22Rv1 (cell line): ENCODE measurements around the gene ARHGAP6.

Experiments
- H3K27ac ChIP-seq: fragments of 450-650 bp; 2 replicates; pipeline ENCODE4 v1.5.1; 2017
- ZFX ChIP-seq: fragments of 450-650 bp; IDR thresholded peaks from 2 replicates; pipeline ENCODE4 v1.6.1; 2017; ENCODE audit warnings: antibody characterized with exemption, borderline replicate concordance
- TF ChIP-seq, protein P1 (sequence below): fragments of 450-650 bp; IDR thresholded peaks from 2 replicates; pipeline ENCODE4 v1.5.1; 2017; ENCODE audit warnings: mild to moderate bottlenecking

The ARHGAP6 gene

GRCh38 chrX:11470250-11470974 is 195.3 kb downstream of the ARHGAP6 start:
- H3K27ac ChIP-seq = peak overlapping the region; percentile 84
- TF ChIP-seq, protein P1, sequence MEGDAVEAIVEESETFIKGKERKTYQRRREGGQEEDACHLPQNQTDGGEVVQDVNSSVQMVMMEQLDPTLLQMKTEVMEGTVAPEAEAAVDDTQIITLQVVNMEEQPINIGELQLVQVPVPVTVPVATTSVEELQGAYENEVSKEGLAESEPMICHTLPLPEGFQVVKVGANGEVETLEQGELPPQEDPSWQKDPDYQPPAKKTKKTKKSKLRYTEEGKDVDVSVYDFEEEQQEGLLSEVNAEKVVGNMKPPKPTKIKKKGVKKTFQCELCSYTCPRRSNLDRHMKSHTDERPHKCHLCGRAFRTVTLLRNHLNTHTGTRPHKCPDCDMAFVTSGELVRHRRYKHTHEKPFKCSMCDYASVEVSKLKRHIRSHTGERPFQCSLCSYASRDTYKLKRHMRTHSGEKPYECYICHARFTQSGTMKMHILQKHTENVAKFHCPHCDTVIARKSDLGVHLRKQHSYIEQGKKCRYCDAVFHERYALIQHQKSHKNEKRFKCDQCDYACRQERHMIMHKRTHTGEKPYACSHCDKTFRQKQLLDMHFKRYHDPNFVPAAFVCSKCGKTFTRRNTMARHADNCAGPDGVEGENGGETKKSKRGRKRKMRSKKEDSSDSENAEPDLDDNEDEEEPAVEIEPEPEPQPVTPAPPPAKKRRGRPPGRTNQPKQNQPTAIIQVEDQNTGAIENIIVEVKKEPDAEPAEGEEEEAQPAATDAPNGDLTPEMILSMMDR = no peak
- TF ChIP-seq ZFX = no peak

DNA sequence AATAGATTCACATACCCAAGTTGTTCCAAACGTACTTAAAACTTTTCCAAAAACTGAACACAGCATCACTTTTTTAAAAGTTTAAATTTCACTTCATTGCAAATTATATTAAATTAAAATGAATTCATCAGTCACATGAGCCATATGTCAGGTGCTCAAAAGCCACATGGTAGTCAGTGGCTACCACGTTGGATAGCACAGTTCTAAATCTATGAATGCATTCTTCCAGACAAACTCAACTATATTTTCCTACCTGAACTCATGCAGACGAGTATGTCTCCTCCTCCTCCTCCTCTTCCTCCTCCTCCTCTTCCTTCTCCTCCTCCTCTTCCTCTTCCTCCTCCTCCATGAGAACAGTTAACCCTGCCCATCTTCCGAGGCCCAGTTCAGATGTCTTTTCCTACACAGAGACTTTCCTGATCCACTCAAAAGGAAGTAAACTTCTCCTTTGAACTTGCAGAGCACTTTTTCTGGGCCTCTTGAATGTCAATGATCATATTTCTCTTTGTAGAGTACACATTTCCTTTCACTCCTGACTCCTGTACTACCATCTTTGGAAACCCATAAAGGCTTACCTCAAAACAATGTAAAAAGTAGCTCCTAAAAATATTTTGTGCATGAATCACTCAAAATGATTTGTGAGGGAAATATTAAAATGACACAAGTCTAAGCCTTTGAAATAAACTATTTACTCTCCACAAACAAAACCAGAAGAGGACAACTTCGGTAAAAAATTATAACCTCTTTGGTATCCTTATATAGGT is 199.9 kb downstream of the ARHGAP6 start:
- peak overlapping the region; percentile 86 for H3K27ac ChIP-seq
- TF ChIP-seq, protein P1 = no peak

GRCh38 chrX:11464836-11465463 is 200.8 kb downstream of the ARHGAP6 start:
- peak overlapping the region; percentile 86 for H3K27ac ChIP-seq
- TF ChIP-seq, protein P1 = no peak
- no peak for TF ChIP-seq ZFX

GRCh38 chrX:11464380-11464779 is 201.3 kb downstream of the ARHGAP6 start:
- peak overlapping the region; percentile 86 for H3K27ac ChIP-seq

GRCh38 chrX:11462648-11463047 is 203.1 kb downstream of the ARHGAP6 start:
- TF ChIP-seq ZFX = no peak
- H3K27ac ChIP-seq = peak overlapping the region; percentile 86

More at GRCh38 chrX:11464380-11464779, 201.3 kb downstream of the ARHGAP6 start:
- TF ChIP-seq, protein P1 = no peak
- TF ChIP-seq ZFX = no peak

GRCh38 chrX:11462136-11462535 is 203.6 kb downstream of the ARHGAP6 start:
- TF ChIP-seq, protein P1 = no peak
- TF ChIP-seq ZFX = no peak
- peak overlapping the region; percentile 86 for H3K27ac ChIP-seq

DNA sequence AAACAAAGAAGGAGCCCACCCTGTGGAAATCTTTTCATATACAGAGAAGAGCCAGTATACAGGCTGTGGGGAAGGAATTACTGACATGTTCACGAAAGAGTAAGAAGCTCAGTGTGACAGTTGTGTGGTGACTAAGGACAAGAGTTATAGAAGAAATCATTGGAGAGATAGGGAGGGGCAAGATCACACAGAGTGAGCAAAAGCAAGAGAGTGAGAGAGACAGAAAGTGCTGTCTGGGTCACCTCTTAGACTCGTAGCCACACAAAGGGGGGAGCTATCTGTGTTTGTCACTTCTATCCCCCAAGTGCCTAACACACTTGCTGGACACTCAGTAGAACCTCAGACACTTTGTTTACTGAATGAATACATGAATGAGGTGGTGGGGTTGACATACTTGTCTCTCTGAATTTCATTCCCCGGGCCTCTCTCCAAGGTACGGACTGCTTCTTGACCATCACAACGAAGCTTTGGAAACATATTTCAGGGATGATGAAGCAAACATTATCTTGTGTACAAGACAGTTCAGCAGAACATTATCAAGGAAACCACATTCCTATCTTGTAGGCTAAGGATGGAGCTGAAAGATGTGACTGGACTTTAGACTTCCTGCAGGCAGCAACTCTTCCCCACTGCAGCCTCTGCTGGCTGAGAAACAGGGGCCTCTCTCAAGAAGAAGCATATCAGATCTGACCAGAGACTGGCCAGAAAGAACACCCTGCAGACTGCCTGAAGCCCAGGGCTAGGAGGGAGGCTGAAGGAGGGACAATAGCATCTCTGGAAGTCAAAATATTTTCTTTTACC is 204.3 kb downstream of the ARHGAP6 start:
- no peak for TF ChIP-seq ZFX
- TF ChIP-seq, protein P1 = no peak

More for the DNA sequence above, 204.3 kb downstream of the ARHGAP6 start:
- peak overlapping the region; percentile 86 for H3K27ac ChIP-seq
